GM19035 (cell line): ENCODE data around the gene INPP5A.
"Not testable (repeated sequence)": the region's sequence is repeated elsewhere in the genome, so short reads cannot be mapped to it uniquely, and the experiment has no call there.

Source experiments
- ATAC-seq: cut with Tn5 transposase; IDR thresholded peaks from one replicate; pipeline ENCODE4 v1.9.1; 2021; ENCODE audit not compliant: unreplicated experiment

The INPP5A gene

GRCh38 chr10:132790934-132791829 is 253.6 kb downstream of the INPP5A start:
- no peak for ATAC-seq

GRCh38 chr10:132792099-132792498 is 254.5 kb downstream of the INPP5A start:
- not testable (repeated sequence) for ATAC-seq

- no peak for ATAC-seq
These were observed 255.2 kb downstream of the INPP5A start for GRCh38 chr10:132792796-132793195.

GRCh38 chr10:132793213-132793612 is 255.6 kb downstream of the INPP5A start:
- ATAC-seq = no peak

- ATAC-seq = no peak
These were observed 256.6 kb downstream of the INPP5A start for GRCh38 chr10:132793871-132794849.

GRCh38 chr10:132796846-132797245 is 259.3 kb downstream of the INPP5A start:
- ATAC-seq = no peak

GRCh38 chr10:132797986-132798385 is 260.4 kb downstream of the INPP5A start:
- not testable (repeated sequence) for ATAC-seq

- ATAC-seq = no peak
These were observed 260.8 kb downstream of the INPP5A start for GRCh38 chr10:132798403-132798802.

GRCh38 chr10:132798876-132799275 is 261.3 kb downstream of the INPP5A start:
- ATAC-seq = no peak

GRCh38 chr10:132799865-132800264 is 262.3 kb downstream of the INPP5A start:
- ATAC-seq = no peak

- no peak for ATAC-seq
These were observed 264.5 kb downstream of the INPP5A start for GRCh38 chr10:132802048-132802447.

- ATAC-seq = no peak
These were observed 265.2 kb downstream of the INPP5A start for GRCh38 chr10:132802694-132803320.

GRCh38 chr10:132803416-132804210 is 266.0 kb downstream of the INPP5A start:
- ATAC-seq = no peak

GRCh38 chr10:132804287-132804686 is 266.7 kb downstream of the INPP5A start:
- ATAC-seq = no peak

- no peak for ATAC-seq
These were observed 267.3 kb downstream of the INPP5A start for GRCh38 chr10:132804785-132805426.

GRCh38 chr10:132805599-132805998 is 268.0 kb downstream of the INPP5A start:
- no peak for ATAC-seq

- ATAC-seq = no peak
These were observed 268.5 kb downstream of the INPP5A start for GRCh38 chr10:132806110-132806509.

GRCh38 chr10:132806561-132807003 is 269.0 kb downstream of the INPP5A start:
- ATAC-seq = no peak

GRCh38 chr10:132807621-132808049 is 270.0 kb downstream of the INPP5A start:
- no peak for ATAC-seq
